GM18507 (cell line): ENCODE data around the gene CPPED1.

Experiments
- DNase-seq: peaks from one replicate; pipeline ENCODE4 v3.0.0; 2011; ENCODE audit warnings: low read depth; ENCODE audit not compliant: insufficient read length; ENCODE audit errors: extremely low spot score
- FAIRE-seq: peaks from 2 replicates; lab custom pipeline; 2011; peaks lifted over from hg19 to GRCh38; lab: Jason Lieb, UNC

The CPPED1 gene

GRCh38 chr16:12747827-12748226 is 55.9 kb downstream of the CPPED1 start:
- FAIRE-seq (no peak), DNase-seq (no peak)

DNA sequence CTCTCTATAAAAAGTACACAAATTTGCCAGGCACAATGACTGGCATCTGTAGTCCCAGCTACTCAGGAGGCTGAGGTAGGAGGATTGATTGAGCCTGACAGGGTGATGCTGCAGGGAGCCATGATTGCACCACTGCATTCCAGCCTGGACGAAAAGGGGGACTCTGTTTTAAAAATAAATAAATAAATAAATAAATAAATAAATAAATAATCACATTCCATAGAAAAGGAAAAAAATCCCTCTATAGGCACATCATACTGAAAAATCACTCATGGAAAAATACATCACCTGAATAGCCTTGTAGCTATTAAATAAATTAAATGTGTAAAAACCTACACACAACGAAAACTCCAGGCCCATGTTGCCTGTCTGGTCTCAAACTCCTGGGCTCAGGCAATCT is 56.4 kb downstream of the CPPED1 start:
- DNase-seq (no peak), FAIRE-seq (no peak)

- DNase-seq (no peak), FAIRE-seq (no peak)
Measured at GRCh38 chr16:12744860-12745259, 58.8 kb downstream of the CPPED1 start.

GRCh38 chr16:12742741-12743140 is 60.9 kb downstream of the CPPED1 start:
- FAIRE-seq (no peak), DNase-seq (no peak)

GRCh38 chr16:12740986-12741610 is 62.6 kb downstream of the CPPED1 start:
- DNase-seq (no peak), FAIRE-seq (no peak)

DNA sequence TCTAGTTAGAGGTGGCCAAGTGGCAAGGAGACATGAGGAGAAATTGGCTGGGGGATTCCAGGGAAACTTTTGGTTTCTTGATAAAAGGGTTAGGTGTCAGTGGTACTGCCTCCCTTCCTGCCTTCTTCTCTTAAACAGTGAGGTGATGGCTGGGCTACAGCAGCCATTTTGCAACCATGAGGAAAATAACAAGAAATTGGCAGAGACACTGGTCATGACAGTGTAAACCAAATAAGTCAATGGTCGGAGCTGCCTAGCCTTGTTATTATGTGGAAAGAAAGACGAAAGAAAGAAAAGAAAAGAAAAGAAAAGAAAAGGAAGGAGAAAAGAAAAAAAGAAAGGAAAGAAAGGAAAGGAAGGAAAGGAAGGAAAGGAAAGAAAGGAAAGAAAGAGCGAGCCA is 63.9 kb downstream of the CPPED1 start:
- DNase-seq (no peak), FAIRE-seq (no peak)

GRCh38 chr16:12737563-12737962 is 66.1 kb downstream of the CPPED1 start:
- DNase-seq (no peak), FAIRE-seq (no peak)

- DNase-seq (no peak), FAIRE-seq (no peak)
Measured at GRCh38 chr16:12735805-12736204, 67.9 kb downstream of the CPPED1 start.

- no peak for FAIRE-seq
- DNase-seq = no peak
Measured at GRCh38 chr16:12732600-12732999, 71.1 kb downstream of the CPPED1 start.

- FAIRE-seq (no peak), DNase-seq (no peak)
Measured at GRCh38 chr16:12729448-12729847, 74.2 kb downstream of the CPPED1 start.

DNA sequence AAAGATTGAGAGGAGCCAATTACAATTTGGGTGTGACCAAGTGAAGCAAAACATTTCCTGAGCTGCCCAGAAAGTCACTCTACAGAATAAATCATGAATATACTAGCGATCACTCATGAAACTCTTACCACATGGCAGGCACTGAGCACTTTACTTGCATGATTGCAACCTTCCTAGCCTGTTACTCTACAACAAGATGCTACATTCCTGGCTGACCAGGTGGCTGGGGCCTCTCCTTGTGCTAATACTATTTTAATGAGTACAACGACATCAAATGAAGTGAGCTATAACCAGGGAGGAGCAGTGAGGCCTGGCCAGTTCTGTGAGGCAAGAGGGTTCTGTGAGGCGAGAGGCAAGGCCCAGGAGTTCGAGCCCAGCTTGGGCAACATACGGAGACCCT is 75.2 kb downstream of the CPPED1 start:
- no peak for DNase-seq
- FAIRE-seq = no peak

DNA sequence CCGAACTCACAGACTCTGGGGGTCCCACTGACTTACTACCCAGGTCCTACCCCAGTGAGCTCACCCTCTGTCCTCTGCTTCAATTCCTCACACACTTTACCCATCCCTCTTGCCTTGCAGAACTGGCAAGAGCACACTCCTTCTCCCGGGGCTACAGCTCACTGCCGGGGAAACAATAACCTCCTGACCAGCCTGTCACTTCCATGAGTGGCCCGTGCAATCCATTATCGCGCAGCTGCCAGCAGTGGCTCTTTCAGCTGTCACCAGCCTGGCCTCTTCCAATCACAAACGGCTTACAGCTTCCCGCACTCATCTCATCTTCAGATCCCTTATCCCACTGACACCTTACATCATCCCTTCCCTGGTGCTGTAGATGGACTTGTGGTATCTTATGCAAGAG is 79.5 kb downstream of the CPPED1 start:
- DNase-seq = no peak

GRCh38 chr16:12723681-12724080 is 80.0 kb downstream of the CPPED1 start:
- FAIRE-seq (no peak), DNase-seq (no peak)

More for the DNA sequence above, 79.5 kb downstream of the CPPED1 start:
- FAIRE-seq = no peak

DNA sequence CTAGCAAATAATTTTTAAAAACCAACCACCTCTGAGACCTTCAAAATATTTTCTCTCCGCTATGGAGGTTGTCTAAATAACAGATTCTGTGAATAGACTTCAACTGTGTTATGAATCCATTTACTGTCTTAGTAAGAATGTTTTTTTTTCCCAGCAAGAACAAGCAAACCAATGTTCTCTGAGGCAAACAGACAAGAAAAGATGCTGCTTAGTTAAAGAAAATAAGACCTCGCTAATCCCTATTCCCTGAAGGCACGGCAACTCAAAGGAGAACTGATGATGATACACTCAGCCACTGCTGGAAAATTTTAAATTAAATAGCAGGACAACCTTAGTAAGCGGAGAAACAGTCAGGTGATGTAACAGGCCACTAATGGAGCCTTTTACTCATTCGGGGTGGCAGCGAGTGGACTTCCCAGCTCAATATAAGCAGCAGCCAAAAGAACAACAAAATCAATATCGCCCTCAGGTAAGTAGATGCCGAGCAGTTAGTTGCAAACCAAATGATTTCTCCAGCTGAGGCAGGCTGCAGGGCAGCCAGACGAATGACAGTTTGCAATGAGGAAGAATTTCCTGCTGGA is 81.8 kb downstream of the CPPED1 start:
- DNase-seq = no peak

GRCh38 chr16:12719972-12720371 is 83.7 kb downstream of the CPPED1 start:
- no peak for FAIRE-seq
- no peak for DNase-seq

More for the DNA sequence above, 81.8 kb downstream of the CPPED1 start:
- no peak for FAIRE-seq

DNA sequence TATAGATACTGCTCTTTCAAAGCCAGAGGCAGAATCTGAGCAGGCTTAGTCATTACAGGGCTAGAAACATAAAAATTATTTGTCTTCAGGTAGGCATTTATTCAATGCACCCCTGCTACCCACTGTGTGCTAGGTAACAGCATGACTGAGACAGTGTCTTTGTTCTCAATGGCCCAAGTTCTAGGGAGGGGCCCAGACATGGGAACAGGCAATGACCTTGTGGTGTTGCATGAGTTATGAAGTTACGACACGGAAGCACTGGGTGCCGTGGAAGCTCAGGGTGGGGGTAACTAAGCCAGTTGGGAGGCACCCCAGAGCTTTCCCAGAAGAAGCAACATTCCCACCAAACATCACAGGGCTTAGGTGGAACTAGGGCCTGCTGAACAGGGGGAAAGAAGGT is 87.0 kb downstream of the CPPED1 start:
- DNase-seq = no peak
- no peak for FAIRE-seq

- DNase-seq (no peak), FAIRE-seq (no peak)
Measured at GRCh38 chr16:12709807-12710206, 93.9 kb downstream of the CPPED1 start.

- FAIRE-seq = no peak
- DNase-seq = no peak
Measured at GRCh38 chr16:12708266-12708665, 95.4 kb downstream of the CPPED1 start.

DNA sequence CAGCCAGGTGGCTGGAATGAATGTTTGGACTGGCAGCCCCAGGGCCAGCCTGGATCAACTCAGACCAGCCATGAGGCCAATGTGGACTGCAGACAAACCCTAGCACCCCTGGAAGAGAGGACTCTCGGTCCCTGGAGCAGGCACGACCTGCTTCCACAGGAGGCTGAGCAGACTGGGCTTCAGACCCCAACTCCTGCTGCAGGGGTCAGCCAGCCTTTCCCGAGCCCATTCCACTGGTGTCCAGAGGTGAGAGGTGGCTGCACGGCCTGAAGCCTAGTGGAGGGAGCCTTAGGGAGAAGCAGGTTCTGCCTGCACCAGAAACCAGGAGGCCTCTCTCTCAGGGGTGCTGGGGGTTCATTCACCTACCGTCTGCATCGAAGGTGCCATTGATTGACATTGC is 97.1 kb downstream of the CPPED1 start:
- FAIRE-seq = no peak

GRCh38 chr16:12704492-12705111 is 99.1 kb downstream of the CPPED1 start:
- no peak for DNase-seq
- FAIRE-seq = no peak

More for the DNA sequence above, 97.1 kb downstream of the CPPED1 start:
- no peak for DNase-seq

DNA sequence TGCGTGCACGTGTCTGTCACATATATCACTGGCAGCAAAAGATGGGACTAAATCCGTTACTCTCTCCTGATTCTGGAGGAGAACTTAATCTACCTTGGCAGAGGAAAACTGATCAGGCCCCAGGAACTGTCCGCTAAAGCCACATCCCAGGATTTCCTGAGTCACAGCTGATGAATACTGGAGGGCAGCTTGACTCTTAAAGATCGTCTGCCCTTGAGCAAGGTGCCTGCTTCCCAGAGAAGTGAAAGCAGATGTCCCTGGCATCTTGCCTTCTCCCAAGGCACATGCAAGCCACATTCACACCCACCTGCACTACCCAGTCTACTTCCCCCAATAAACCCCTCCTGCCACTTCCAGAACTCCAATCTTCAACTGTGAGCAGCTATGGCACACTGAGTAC is 99.8 kb downstream of the CPPED1 start:
- no peak for FAIRE-seq
- no peak for DNase-seq
